ENCODE results near the gene ELOA2.
"Not testable (repeated sequence)": the region's sequence is repeated elsewhere in the genome, so short reads cannot be mapped to it uniquely, and the experiment has no call there.

The ELOA2 gene

DNA sequence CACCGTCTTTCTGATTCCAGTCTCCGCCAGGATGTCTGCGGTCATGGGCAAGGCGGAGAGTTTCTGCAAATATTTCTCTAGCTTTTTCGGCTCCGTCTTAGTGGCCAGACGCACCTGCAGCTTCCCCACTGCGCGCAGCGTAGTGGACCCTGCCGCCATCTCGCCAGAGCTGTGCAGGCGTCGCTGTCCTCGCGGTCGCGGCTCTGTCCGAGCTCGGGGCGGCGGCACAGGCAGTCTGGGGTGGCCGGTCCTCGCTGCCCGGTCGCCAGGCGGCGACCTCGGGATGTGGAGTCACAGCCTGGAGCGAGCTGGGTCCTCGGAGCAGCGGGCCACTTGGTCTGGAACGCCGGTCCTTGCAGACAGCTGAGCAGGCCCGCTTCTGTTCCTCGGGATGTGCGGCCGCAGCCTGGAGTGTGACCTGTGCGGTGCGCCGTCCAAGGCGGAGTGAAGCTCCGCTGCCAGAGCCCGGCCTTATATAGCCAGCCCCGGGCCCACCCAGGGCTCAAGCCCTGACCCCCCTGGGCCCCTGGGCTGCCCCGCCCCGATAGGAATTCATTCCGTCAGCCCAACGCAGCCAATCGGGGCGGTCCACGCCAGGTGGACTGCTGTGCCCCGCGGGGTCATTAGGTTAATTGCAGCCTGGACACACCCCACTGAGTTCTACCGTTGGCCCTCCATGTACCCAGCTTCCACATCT, 11.5 kb downstream of the ELOA2 start:
- not testable (repeated sequence) for FAIRE-seq; DNase-seq (ENCODE audit: low spot score)

DNA sequence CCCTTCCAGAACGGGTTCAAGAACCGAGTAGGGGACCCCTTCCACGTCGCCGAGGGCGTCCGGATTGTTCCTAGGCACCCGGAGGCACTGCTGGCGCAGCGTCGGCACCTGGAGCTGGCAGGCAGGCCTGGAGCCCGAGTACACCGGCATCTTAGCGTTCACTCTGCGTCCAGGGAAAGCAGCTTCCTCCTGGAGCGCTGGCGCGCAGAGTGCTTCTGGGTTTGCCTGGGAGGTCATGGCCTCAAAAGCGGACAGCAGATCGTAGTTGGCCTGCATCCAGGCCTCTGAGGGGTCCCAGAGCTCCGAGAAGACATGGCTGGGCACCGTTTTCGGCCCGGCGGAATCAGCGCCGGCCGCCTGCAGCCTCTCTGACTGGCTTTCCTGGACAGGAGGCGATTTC, 12.6 kb downstream of the ELOA2 start:
- FAIRE-seq; DNase-seq (ENCODE audit: low spot score): not testable (repeated sequence)

DNA sequence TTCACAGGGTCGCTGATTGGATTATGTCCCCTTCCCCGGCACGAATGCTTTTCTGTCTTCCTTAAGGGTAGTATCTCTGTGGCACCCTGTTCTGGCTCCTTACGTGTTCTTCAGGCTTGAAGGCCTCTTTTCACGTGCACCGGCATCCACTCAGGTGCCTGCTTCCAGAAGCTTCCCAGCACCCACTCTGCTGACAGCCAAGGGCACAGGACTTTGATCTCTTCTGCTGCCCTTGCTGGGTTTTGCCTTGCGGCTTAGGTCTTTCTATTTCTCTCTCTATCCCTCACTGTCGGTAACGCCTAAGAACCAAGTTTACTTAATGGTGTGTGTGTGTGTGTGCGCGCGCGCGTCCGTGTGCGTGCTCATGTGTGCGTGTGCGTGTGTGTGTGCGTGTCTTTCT, 14.7 kb downstream of the ELOA2 start:
- not testable (repeated sequence) for DNase-seq (ENCODE audit: low spot score); FAIRE-seq

DNA sequence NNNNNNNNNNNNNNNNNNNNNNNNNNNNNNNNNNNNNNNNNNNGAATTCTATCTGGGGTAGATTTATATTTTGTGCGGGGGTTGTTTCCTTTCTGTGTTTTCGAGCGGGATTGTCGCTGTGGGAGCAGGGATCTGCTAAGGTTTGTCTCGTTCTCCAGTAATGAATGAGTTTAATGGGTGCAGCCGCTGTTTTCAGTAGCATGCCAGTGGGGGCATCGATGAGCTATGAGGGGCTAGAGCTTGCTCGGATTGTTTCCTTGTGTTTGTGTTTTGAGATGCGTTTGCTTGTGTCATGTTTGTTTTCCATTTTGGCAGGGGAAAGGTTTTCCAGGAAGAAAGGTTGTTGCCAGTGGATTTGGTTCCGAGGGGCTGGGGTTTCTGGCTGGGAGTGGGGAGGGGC, 15.6 kb downstream of the ELOA2 start:
- not testable (repeated sequence) for FAIRE-seq; DNase-seq (ENCODE audit: low spot score)
